ENCODE results near the gene TMTC1.

DNA sequence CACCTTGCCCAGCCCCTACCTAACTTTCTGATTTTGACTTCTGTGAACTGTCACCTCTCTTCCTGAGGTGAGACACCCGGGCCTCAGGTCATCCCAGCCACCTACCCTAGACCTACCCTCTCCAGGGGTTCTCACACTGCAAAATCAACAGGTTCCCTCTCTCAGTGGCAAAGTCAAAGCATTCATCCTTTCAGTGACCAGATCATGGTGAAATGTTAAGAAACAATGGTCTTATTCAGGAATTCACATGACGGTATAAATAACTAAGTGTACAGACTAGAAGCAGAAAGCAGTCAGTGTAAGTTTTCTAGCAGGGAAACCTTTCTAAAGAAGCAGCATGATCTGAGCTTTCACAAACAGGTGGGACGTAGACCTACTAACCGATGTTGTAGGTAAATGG, 133.4 kb downstream of the TMTC1 start:
- TF ChIP-seq, protein P1, sequence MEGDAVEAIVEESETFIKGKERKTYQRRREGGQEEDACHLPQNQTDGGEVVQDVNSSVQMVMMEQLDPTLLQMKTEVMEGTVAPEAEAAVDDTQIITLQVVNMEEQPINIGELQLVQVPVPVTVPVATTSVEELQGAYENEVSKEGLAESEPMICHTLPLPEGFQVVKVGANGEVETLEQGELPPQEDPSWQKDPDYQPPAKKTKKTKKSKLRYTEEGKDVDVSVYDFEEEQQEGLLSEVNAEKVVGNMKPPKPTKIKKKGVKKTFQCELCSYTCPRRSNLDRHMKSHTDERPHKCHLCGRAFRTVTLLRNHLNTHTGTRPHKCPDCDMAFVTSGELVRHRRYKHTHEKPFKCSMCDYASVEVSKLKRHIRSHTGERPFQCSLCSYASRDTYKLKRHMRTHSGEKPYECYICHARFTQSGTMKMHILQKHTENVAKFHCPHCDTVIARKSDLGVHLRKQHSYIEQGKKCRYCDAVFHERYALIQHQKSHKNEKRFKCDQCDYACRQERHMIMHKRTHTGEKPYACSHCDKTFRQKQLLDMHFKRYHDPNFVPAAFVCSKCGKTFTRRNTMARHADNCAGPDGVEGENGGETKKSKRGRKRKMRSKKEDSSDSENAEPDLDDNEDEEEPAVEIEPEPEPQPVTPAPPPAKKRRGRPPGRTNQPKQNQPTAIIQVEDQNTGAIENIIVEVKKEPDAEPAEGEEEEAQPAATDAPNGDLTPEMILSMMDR (conservative IDR thresholded peaks at IDR 0.05) = no peak
- TF ChIP-seq EZH2 (IDR thresholded peaks at IDR 0.05; ENCODE audit: low read depth) = no peak
